ENCODE results near the gene KIAA0930.

The KIAA0930 gene

DNA sequence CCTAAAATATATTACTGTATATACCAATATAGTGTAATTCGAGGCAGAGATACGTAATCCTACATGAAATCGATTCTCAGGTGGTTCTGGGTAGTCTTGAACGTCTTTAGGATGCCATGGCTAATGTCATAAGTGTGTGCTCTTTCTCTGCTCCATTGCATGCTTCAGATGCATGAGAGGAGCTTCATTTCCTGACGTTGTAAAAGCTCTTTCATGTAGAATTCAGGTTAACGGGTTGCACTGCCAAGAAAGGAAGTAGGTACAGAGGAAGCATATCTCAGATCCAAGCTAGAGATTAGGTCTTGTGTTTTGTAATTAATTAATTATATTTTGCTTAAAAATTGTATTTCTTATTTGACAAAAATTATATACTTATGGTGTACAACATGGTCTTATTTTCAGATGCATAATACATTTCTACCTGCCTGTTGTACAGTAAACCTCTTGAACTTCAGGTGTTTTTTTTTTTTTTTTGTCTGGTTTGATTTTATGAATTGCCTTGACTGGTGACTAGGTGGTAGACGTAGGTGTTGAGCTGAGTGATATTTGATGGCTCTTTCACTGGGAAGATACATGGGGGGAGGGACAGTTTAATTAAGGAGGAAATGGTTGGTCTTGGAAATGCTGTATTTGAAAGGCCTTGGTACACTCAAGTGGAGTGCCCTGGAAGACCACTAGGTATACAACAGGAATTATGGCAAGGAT lies 67.7 kb downstream of the KIAA0930 start:
- no peak for DNase-seq (ENCODE audit: low read depth, low spot score)

DNA sequence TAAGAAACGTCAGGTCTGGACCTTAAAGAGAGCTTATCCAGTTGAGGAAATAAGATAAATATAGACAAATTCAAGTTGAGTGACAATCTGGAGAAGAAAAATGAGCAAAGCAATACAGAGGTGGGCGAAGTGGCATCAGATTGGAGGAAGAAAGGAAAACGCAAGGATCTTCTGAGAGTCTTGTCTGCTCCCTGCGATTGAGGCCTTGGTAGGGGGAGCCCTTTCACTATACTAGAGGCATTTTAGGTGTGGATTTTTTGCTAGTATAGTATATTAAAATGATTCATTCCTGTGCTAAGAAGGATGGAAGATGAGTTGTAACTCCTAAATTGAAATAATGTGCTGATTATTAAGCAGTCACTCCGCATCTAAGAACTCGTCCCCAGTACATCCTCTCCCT lies 68.9 kb downstream of the KIAA0930 start:
- DNase-seq (ENCODE audit: low read depth, low spot score), result no peak

DNA sequence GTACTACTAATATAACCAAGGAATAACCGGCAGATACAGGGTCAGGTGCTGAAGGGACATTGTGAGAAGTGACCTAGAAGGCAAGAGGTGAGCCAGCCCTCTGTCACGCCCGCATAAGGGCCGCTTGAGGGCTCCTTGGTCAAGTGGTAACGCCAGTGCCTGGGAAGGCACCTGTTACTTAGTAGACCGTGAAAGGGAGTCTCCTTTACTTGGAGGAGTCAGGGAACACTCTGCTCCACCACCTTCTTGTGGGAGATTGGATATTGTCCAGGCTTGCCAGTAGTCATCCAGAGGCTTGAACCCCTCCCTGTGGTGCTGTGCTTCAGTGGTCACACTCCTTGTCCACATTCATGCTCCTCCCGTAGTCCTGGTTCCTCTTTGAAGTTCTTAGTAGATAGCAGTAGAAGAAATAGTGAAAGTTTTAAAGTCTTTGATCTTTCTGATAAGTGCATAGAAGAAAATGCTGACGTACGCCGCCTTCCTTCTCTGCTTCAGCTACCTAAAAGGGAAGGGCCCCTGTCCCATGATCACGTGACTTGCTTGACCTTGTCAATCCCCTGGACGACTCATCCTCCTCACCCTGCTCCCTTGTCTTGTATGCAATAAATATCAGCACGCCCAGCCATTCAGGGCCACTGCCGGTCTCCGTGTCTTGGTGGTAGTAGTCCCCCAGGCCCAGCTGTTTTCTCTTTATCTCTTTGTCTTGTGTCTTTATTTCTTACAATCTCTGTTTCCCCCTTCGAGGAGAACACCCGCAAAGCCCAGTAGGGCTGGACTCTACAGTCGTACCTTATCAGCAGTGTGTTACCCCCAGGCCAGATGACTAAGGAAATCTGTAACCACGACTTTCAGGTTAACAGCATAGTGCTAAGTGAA lies 70.9 kb downstream of the KIAA0930 start:
- peak; percentile 77 for DNase-seq (ENCODE audit: low read depth, low spot score)

DNA sequence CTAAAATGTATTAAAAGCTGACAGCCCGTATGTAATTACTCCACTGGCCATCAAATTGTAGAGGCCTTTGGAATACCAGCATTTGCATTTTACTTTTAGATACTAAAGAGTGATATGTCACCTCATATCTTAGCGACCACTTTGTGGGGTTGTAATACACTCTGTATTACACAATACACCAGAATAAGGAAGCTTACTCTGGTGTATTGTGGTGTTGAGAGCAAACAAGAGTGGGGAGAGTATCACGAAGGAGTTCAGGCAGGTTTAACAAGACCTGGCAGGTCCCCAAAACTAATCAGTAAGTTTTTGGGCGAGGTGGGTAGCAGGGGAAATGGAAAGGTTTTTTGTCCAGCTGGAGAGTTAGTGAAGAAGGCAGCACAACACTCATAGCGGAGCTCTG lies 73.8 kb downstream of the KIAA0930 start:
- DNase-seq (ENCODE audit: low read depth, low spot score), result no peak

DNA sequence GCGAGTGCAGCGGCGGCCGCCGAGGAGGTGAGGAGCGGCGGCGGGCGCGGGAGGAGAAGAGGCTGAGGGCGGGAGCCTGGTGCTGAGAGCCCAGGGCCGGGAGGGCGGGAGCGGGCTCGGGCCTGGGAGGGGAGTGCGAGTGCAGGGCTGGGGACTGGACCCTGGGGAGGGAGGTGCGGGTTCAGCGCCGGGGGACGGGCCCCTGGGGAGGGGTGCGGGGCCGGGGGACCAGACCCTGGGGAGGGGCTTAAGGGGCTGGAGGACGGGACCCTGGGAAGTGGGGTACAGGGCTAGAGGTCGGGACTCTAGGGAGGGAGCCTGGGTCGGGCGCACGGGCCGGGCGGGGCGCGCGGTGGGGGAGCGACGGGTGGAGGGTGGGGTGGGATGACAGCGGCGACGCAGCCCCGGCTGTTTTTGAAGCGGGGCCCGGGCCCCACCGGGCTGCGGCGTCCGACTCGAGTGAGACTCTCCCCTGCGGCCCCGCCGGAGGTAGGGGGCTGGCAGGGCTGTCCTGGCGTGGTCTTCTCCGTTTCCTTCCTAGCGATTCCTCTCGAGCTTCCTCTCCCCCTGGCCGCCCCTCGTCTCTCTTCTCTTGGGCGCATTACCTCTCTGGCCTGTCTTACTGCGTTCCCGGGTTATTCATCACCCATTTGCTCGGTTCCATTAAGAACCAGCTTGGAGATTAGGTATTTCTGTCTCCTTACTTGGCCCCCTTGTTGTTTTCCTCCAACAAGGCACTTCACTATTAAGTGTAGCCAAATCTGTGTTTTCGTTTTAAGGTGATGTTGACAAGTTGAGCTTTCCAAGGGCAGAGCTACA lies 76.2 kb downstream of the KIAA0930 start:
- peak; percentile 23 for DNase-seq (ENCODE audit: low read depth, low spot score)

DNA sequence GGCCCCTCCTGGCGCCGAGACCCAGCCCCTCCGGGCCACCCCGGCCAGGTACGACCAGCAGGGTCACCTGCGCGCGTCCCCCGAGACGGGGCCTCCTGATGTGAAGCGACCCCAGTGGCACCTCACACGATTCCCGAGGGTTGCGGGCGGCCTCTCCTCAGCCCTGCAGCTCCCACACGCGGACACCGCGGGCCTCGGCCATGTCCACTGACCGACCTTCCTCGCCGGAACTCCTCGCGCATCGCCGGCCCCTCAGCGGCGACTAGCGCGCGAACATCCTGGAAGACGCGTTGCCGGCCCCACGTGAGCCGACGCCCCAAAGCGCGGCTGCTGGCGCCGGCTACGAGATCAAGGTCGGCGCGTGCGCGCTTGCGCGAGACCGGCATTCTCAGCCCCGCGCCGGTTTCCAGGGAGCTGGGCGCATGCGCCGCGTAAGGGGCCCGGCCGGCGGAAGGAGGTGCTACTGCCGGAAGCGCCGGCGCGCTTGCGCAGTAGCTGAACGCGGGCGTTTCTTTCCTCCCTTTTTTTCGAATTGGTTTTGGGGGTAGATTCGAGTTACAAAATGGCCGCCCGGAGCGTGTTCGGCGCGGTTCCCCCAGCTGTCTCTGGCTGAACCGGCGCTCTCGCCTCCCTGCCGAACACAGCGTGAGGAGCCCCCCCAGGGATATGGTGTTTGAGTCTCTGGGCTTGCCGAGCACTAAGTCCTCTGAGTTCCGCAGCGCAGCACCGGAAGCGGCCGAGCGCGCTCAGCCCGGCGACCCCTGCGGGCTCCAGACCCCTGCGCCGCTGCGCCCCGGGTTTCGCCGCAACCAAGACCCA lies 77.0 kb downstream of the KIAA0930 start, which contains the start of gene NUP50:
NUP50 (plus strand) TSS at position 475 of the 819 bp plus-strand sequence. CDS start 4,253 bp downstream, outside the sequence.
- DNase-seq (ENCODE audit: low read depth, low spot score), result peak; percentile 97

DNA sequence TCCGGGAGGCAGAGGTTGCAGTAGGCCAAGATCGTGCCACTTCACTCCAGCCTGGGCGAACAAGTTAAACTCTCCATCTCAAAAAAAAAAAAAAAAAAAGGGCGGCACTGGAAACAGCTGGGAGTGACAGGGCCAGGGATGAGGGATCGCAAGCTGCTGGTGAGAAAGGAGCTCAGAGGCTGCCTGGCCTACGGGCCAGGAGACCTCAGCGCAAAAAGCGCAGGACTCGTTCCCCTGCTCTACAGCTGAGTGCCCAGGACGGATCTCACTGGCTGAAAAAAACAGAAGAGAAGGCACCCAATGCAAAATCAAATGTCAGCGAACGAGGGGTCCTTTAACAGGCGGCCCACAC lies 77.6 kb downstream of the KIAA0930 start:
- DNase-seq (ENCODE audit: low read depth, low spot score), result peak; percentile 69

DNA sequence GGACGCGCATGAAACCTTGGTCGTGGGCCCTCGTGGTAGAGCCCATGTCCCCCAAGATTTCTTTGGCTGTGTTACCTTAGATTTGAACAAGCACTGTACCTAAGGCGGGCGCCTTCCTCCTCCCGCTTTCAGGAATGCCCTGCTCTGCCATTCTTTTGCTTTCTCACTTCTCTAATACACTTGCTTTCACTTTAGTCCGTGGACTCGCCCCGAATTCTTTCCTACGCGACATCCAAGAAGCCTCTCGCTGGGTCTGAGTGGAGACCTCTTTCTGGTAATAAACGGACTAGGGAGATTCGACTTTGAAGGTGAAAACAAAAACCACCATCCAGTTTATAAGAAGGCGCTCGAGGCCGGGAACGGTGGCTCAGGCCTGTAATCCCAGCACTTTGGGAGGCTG lies 78.2 kb downstream of the KIAA0930 start:
- peak; percentile 58 for DNase-seq (ENCODE audit: low read depth, low spot score)

DNA sequence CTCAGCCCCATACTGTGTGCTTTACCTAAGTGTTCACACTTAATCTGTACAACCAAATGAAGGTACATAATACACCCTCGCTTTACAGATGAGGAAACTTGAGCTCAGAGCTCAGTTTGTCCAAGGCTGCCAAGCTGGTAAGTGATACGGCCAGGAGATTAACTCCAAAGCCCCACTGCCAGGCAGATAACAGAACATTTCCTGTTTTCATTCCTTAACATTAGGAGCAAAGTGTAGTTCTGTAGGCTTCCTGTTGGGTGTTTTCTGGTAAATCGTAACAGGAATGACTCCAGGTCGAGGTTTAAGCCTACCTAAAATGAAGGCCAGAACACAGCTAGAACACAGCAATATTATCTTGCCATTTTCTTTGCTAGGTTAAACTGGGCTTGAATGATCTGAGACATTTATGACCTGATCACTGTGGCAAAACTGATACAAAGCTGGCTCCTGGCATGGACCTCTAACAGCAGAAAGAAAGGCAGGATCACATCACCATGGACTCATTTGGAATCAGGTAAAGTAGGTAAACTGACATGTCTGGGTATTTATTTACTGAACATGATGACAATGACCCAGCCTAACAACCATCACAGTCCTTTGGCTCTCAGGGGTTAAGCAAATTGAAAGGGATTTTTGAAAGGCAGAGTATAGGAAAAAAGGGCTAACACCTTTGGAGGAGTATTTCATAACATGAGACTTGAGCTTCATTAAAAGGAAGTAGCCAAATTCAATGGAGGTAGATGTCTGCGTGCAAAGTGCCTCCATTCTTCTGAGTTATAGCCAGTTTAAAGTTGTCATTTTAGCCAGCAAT lies 80.8 kb downstream of the KIAA0930 start:
- DNase-seq (ENCODE audit: low read depth, low spot score), result peak; percentile 50

DNA sequence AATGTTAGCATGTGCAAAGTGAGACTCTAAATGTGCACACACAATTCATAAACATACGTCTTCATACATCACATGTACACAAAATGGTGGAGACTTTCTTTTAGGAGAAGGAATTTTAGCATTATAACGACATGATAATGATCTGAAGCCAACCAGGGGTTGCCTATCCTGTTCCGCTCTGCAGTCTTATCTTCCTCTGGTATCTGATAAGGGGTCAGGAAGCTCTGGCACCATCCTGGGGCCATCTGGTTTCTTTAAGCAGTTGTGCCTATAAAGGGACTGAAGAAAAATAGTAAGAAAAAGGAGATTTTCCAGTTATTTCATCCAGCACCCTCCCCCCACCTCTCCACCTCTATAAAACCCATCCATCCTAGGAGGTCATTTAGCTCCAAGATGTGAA lies 82.8 kb downstream of the KIAA0930 start:
- DNase-seq (ENCODE audit: low read depth, low spot score), result peak; percentile 30

DNA sequence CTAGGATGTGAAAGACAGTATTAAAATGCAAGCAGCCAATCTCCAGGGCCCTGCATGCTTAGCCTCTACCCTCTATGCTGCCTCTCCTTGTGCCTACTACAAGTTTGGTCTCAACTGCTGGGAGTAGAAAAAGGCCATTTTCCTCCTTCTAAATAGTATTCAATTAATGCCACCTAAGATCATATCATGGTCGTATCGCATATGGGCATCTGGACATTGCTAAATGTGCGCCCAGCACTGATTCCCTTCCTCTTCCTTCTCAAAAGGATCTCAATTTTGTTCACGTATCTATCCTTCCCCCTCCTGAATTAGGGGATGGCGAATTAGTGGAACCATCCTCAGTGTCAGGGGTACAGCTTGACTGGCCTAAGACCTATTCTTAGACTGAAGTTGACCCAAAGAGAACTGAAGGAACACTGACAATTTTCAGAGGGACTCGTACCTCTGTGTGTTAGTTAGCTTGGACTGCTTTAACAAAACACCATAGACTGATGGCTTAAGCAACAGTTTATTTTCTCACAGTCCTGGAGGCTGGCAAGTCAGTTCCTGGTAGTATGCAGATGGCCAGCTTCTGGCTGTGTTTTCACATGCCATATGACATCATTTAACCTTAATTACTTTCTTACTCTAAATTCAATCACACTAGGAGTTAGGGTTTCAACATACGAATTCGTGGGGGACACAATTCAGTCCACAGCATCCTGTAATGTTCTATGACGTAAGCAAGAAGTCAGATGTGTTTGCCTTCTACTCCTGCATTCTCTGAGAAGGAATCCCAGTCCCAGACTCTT lies 85.4 kb downstream of the KIAA0930 start:
- no peak for DNase-seq (ENCODE audit: low read depth, low spot score)

DNA sequence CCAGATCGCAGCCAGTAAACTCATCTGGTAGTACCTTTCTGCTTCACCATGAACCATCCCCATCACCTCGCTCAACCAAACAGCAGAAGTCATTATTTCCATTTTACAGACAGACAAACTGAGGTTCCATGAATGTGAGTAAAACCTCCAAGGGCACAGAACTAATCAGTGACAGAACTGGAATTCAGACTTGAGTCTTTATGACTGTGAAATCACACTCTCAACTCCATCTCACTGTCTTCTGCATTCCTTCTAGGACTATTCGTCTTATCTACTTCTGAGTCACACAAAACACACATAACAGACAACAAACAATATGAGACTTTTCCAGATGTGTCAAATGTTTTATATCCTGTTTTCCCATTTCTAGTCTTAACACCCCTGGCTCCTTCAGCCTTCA lies 86.3 kb downstream of the KIAA0930 start:
- no peak for DNase-seq (ENCODE audit: low read depth, low spot score)

DNA sequence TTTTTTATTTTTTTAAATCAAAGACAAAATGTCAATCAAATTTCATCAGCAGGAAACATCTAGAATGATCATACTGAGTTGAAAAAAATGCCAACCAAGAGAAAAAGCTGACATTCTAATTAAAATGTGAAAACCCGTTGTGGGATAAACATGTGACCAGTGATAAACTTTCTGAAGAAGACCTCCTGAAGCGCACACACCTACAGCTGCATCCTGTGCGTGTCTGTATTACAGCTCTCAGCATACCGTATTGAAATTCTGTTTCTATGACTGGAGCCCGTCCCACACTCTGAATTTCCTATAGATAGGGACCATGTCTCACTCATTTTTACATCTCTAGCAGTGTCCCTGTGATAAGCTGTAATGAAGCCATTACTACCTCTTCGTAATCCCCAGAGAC lies 89.2 kb downstream of the KIAA0930 start:
- DNase-seq (ENCODE audit: low read depth, low spot score), result no peak

DNA sequence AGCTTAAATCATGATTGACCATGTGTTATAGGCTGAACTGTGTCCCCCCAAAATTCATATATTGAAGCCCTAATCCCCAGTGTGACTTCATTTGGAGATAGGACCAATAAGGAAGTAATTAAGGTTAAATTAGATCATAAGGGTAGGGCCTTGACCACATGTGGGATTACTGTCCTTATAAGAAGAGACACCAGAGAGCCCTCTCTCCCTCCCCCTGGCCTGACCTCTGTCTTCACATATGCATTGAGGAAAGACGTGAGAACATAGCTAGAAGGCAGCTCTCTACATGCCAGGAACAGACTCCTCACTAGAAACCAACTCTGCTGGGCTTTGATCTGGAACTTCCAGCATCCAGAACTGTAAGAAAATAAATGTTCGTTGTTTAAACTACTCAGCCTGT lies 90.6 kb downstream of the KIAA0930 start:
- no peak for DNase-seq (ENCODE audit: low read depth, low spot score)

DNA sequence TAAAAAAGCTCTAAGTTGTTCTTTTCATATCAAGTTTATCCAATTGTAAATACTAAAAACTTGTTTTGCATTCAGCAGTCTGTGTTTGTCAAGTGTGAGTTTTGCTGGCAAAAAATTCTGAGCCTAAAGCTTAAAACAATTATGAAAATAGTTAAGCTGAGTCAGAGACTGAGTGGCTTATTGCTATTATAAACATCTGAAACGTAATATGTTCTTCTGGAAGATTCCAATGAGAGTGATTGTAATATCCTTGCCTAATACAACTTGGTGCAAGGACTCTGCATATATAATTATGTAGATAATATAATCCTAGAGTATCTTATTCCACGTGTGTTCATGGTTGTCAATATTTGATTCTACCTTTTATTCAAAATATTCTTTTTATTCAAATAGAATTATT lies 91.0 kb downstream of the KIAA0930 start:
- no peak for DNase-seq (ENCODE audit: low read depth, low spot score)

DNA sequence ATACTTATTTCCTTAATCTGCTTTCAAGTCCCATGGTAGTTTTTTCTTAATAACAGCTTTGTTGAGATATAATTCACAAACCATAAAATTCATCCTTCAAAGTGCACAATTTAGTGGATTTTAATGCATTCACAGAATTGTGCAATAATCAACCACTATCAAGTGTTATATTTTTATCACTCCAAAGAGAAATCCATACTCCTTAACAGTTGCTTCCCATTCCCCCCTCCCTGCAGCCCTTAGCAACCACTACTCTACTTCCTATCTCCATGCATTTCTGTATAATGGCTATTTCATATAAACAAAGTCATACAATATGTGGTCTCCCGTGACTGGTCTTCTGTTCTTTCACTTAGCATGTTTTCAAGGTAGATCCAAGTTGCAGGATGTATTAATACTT lies 95.8 kb downstream of the KIAA0930 start:
- DNase-seq (ENCODE audit: low read depth, low spot score), result no peak

DNA sequence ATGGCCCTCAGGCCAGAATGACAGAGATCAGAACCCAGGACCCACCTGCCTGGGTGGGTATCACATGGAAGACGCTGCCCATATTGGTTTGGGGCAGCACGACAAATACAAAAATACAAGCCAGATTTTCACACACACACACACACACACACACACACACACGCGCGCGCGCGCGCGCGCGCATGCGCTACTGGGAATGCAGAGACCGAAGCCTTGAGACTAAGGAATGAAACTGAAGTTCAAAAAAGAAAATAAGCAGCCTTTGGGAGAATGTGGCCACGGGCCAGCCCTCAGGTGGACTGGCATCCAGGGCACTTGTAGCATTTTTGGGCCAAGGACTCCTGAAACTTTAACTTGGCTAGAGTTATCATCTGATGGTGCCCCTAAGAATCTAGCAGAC lies 98.3 kb downstream of the KIAA0930 start:
- no peak for DNase-seq (ENCODE audit: low read depth, low spot score)

Measured in ELF-1 (cell line).